A673 (cell line): ENCODE data around the gene EEFSEC. TPM values are rescaled to one million over a fixed set of nuclear protein-coding genes. Genes with fewer than 3 reads are reported as not detected.

Experiments used
- BruUV-seq: library from RNA; stranded (reverse); fragments of 400-500 nt; replicated peaks from 2 replicates; lab custom pipeline; 2021; lab: Mats Ljungman, UMichigan
- CTCF ChIA-PET: fragments of 300-600 bp; sonication (Branson Sonifier 250); formaldehyde crosslinking; loops from one replicate; lab custom pipeline; 2022; ENCODE audit warnings: antibody characterized with exemption; lab: Charles Lee
- POLR2A ChIA-PET: fragments of 300-600 bp; sonication (Branson Sonifier 250); formaldehyde crosslinking; loops from one replicate; lab custom pipeline; 2022; ENCODE audit warnings: antibody characterized with exemption; ENCODE audit not compliant: low non-redundant PET; lab: Charles Lee
- DNase-seq: peaks from one replicate; pipeline ENCODE4 v3.0.0-alpha.2; 2015; ENCODE audit warnings: low spot score
- H3K27ac ChIP-seq: fragments of 200-600 bp; sonication (generic); 2 replicates; pipeline ENCODE4 v1.5.1; 2016; ENCODE audit warnings: mixed run types, low read depth, mild to moderate bottlenecking, mixed read lengths, antibody characterized with exemption, low read length; ENCODE audit not compliant: poor library complexity, severe bottlenecking
- H3K27me3 ChIP-seq: fragments of 200-600 bp; sonication (generic); replicated peaks from 2 replicates; pipeline ENCODE4 v1.6.1; 2017; ENCODE audit warnings: mixed run types, low read depth, mild to moderate bottlenecking, mixed read lengths, antibody characterized with exemption, low read length; ENCODE audit not compliant: insufficient read depth, poor library complexity
- H3K36me3 ChIP-seq: fragments of 200-600 bp; sonication (generic); 2 replicates; pipeline ENCODE4 v1.6.1; 2016; ENCODE audit warnings: mixed run types, mild to moderate bottlenecking, mixed read lengths, antibody characterized with exemption, low read length; ENCODE audit not compliant: insufficient read depth, poor library complexity, severe bottlenecking
- H3K4me1 ChIP-seq: fragments of 200-600 bp; sonication (generic); 2 replicates; pipeline ENCODE4 v1.6.1; 2017; ENCODE audit warnings: mixed run types, mild to moderate bottlenecking, mixed read lengths, antibody characterized with exemption, low read length; ENCODE audit not compliant: insufficient read depth, poor library complexity, severe bottlenecking
- H3K4me3 ChIP-seq: fragments of 200-600 bp; sonication (generic); 2 replicates; pipeline ENCODE4 v1.5.1; 2016; ENCODE audit warnings: low read depth, mixed run types, mild to moderate bottlenecking, mixed read lengths, low read length; ENCODE audit not compliant: poor library complexity, severe bottlenecking
- H3K9me3 ChIP-seq: fragments of 200-600 bp; sonication (generic); 2 replicates; pipeline ENCODE4 v1.6.1; 2016; ENCODE audit warnings: mixed run types, low read depth, mild to moderate bottlenecking, mixed read lengths, antibody characterized with exemption, low read length; ENCODE audit not compliant: poor library complexity, severe bottlenecking
- CTCF ChIP-seq: fragments of 300-800, 200-600 bp; sonication (generic); conservative IDR thresholded peaks from 2 replicates; pipeline ENCODE4 v1.5.1; 2017; ENCODE audit warnings: low read depth, mild to moderate bottlenecking, antibody characterized with exemption, low read length, moderate library complexity, mixed read lengths
- EZH2 ChIP-seq: fragments of 200-600 bp; sonication (generic); IDR thresholded peaks from 2 replicates; pipeline ENCODE4 v1.6.1; 2017; ENCODE audit warnings: borderline replicate concordance, low read depth, mild to moderate bottlenecking, mixed read lengths, antibody characterized with exemption, low read length; ENCODE audit not compliant: poor library complexity, severe bottlenecking
- intact Hi-C: fragments of 100-400 bp; cut with micrococcal nuclease; formaldehyde crosslinking; loops from one replicate; pipeline ENCODE4 v1.10.0; 2022; ENCODE audit not compliant: unreplicated experiment
- total RNA-seq: library from RNA; stranded (reverse); gene quantifications from 2 replicates; pipeline ENCODE4 v1.2.3, GENCODE V29; 2021

EEFSEC gene
- total RNA-seq, 1 experiment from 2014 or later: 19.7 TPM

GRCh38 chr3:128353991-128354687 lies 200.9 kb downstream of the EEFSEC start:
- no peak for DNase-seq
- intact Hi-C loops: no loop called here
- no peaks in the 10 kb centered on the region for H3K4me1 ChIP-seq
- POLR2A ChIA-PET: no interaction called here
- no peak overlapping the region for H3K4me3 ChIP-seq
- H3K9me3 ChIP-seq: no peaks in the 10 kb centered on the region
- TF ChIP-seq CTCF: no peak
- no peak for TF ChIP-seq EZH2
- CTCF ChIA-PET: no interaction called here
- BruUV-seq: no TSS peak
- no peak overlapping the region for H3K27ac ChIP-seq
- no peaks in the 10 kb centered on the region for H3K36me3 ChIP-seq
- no peaks in the 10 kb centered on the region for H3K27me3 ChIP-seq

- DNase-seq: no peak
- TF ChIP-seq CTCF: no peak
- no peak for TF ChIP-seq EZH2
- CTCF ChIA-PET: no interaction called here
- no peaks in the 10 kb centered on the region for H3K27me3 ChIP-seq
- H3K4me3 ChIP-seq: no peak overlapping the region
- H3K27ac ChIP-seq: no peak overlapping the region
- BruUV-seq: no TSS peak
- no peaks in the 10 kb centered on the region for H3K36me3 ChIP-seq
- intact Hi-C loops: no loop called here
- H3K9me3 ChIP-seq: no peaks in the 10 kb centered on the region
- POLR2A ChIA-PET: no interaction called here
- H3K4me1 ChIP-seq: no peaks in the 10 kb centered on the region
These were observed 201.7 kb downstream of the EEFSEC start for GRCh38 chr3:128354788-128355542.

GRCh38 chr3:128355543-128355919 lies 202.2 kb downstream of the EEFSEC start:
- intact Hi-C loops: no loop called here
- no peak for TF ChIP-seq CTCF
- no peak for TF ChIP-seq EZH2
- Histone ChIP-seq H3K27ac (no peak overlapping the region), H3K4me3 (no peak overlapping the region), H3K9me3 (no peaks in the 10 kb centered on the region), H3K4me1 (no peaks in the 10 kb centered on the region), H3K27me3 (no peaks in the 10 kb centered on the region), H3K36me3 (no peaks in the 10 kb centered on the region)
- POLR2A ChIA-PET: no interaction called here
- no TSS peak for BruUV-seq
- CTCF ChIA-PET: no interaction called here
- DNase-seq: no peak
